Bronchial epithelial cell (primary cell): ENCODE data around the gene CELF2. TPM values are rescaled to one million over a fixed set of nuclear protein-coding genes. Genes with fewer than 3 reads are reported as not detected.
A peak's percentile ranks its signal among the peaks of the same experiment; 100 is the strongest.

Experiments
- DNase-seq: peaks from one replicate; pipeline ENCODE4 v3.0.0-alpha.2; 2010; ENCODE audit warnings: low read depth
- FAIRE-seq: peaks from 2 replicates; lab custom pipeline; 2011; peaks lifted over from hg19 to GRCh38; lab: Jason Lieb, UNC
- H3K27me3 ChIP-seq: 2 replicates; pipeline ENCODE4 v1.5.1; 2011; ENCODE audit warnings: low read length; ENCODE audit not compliant: control insufficient read depth, insufficient read depth
- H3K36me3 ChIP-seq: 2 replicates; pipeline ENCODE4 v1.5.1; 2011; ENCODE audit warnings: low read length; ENCODE audit not compliant: control insufficient read depth, insufficient read depth
- H3K4me3 ChIP-seq: 2 replicates; pipeline ENCODE4 v1.5.1; 2011; ENCODE audit warnings: mild to moderate bottlenecking, low read depth, low read length, control low read depth
- total RNA-seq: library from RNA; depleted of rRNA; stranded (reverse); fragments of >200 nt; gene quantifications from 2 replicates; pipeline ENCODE4 v1.2.1, GENCODE V29; 2014
- TF ChIP-seq, protein P1 (sequence below): IDR thresholded peaks from 2 replicates; pipeline ENCODE4 v1.5.1; 2011; ENCODE audit warnings: mild to moderate bottlenecking, moderate library complexity, low read length, control low read depth, inconsistent platforms; ENCODE audit not compliant: insufficient read depth, severe bottlenecking

The CELF2 gene
- total RNA-seq, 1 donor from 2014 or later, result 2.1 TPM

DNA sequence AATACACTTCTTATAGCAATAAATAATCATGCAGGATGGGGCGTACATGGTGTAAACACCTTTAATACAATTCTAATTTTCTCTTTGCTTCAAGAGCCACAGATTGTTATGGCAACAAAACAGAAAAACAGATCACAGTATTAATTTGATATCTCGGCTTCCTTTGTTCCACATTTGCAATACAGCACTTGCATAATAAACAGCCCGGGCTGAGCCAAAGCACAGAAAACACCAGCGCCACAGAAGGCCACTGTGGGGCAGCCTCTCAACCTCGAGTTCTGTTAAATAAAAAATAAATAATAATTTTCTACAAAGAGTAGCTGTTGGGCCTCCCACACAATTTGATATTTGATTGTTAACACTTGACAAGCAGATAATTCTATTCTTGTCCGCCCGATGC, 337.9 kb downstream of the CELF2 start:
- Histone ChIP-seq H3K27me3 (no peaks in the 10 kb centered on the region), H3K36me3 (no peaks in the 10 kb centered on the region), H3K4me3 (no peak overlapping the region)
- no peak for FAIRE-seq
- no peak for DNase-seq
- TF ChIP-seq, protein P1, sequence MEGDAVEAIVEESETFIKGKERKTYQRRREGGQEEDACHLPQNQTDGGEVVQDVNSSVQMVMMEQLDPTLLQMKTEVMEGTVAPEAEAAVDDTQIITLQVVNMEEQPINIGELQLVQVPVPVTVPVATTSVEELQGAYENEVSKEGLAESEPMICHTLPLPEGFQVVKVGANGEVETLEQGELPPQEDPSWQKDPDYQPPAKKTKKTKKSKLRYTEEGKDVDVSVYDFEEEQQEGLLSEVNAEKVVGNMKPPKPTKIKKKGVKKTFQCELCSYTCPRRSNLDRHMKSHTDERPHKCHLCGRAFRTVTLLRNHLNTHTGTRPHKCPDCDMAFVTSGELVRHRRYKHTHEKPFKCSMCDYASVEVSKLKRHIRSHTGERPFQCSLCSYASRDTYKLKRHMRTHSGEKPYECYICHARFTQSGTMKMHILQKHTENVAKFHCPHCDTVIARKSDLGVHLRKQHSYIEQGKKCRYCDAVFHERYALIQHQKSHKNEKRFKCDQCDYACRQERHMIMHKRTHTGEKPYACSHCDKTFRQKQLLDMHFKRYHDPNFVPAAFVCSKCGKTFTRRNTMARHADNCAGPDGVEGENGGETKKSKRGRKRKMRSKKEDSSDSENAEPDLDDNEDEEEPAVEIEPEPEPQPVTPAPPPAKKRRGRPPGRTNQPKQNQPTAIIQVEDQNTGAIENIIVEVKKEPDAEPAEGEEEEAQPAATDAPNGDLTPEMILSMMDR, result no peak

DNA sequence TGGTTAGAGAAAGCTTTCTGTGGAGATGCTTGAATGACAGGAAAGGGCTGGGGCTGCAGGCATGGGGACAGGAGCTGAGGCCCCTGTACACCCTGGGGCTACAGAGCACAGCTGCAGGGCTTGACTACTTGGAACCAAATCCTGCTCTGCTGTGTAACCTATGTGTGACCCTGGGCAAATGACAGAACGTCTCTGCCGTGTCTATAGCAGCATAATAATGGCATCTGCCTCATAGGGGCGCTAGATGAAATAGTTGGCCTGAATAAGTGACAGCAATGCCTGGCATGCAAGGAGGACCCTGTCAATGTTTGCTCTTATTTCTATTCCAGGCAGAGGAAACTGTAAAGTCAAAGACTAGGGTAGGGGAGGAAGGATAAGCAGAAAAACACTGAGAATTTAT, 339.8 kb downstream of the CELF2 start:
- H3K27me3 ChIP-seq, result no peaks in the 10 kb centered on the region
- DNase-seq (no peak), FAIRE-seq (no peak)
- H3K4me3 ChIP-seq, result no peak overlapping the region
- TF ChIP-seq, protein P1, result no peak
- H3K36me3 ChIP-seq, result no peaks in the 10 kb centered on the region

DNA sequence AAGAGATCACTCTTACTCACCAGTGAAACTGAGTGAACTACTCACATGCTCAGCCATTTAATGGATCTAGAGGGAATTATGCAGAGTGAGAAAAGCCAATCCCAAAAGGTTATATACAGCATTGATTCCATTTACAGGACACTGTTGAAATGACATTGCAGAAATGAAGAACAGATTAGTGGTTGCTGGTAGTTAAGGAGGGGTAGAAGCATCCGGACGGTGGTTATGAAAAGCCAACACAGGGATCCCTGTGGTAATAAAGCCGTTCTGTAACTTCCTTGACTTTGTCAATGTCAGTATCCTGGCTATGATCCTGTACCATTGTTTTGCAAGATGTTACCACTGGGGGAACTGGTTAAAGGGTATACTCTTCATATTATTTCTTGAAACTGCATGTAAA, 340.3 kb downstream of the CELF2 start:
- Histone ChIP-seq H3K27me3 (no peaks in the 10 kb centered on the region), H3K36me3 (no peaks in the 10 kb centered on the region), H3K4me3 (no peak overlapping the region)
- no peak for DNase-seq
- TF ChIP-seq, protein P1, result no peak
- peak; percentile 60 for FAIRE-seq

DNA sequence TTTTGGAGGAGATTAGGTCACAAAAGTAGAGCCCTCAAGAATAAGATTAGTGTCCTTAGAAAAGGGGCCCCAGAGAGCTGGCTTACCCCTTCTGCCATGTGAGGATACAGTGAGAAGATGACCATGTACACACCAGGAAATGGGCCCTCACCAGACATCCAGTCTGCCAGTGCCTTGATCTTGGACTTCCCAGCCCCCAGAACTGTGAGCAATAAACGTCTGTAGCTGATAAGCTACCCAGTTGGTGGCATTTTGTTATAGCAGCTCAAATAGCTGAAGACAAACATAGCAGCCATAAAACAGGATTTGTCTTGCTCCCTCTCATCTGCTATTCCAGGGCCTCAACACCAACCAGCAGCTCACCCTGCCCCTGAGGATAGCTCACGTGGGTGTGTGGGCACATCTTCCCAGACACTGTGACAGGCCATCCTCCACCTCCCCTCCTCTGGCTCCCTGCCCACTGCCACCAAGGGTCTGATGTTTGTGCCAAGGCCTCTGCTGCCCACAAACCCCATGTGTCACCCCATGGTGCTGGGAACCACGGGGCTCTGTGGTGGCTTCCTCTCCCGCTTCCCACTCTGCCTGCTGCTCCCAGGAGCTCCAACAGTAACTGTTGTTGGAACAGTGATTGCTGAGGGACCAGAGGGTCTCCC, 341.4 kb downstream of the CELF2 start:
- no peaks in the 10 kb centered on the region for H3K27me3 ChIP-seq
- no peak overlapping the region for H3K4me3 ChIP-seq
- H3K36me3 ChIP-seq, result no peaks in the 10 kb centered on the region
- no peak for DNase-seq
- TF ChIP-seq, protein P1, result no peak
- FAIRE-seq, result no peak

DNA sequence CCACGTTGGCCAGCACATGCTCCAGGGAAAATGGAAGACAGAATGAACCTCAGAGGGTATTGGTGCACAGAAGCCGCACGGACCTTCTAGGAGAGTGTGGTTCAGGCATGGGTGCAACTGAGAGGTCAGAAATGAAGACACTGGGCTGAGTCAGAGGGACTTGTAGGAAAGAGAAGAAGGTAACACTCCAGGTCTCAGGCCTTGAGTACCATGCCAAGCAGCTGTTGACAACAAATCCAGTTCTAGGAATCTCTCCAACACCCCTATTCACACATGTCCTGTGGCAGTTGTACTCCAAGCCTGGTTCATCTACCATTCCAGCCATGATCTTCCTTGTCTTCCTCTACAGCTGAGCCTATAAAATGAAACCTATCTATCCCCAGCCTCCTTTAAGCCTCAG, 342.2 kb downstream of the CELF2 start:
- DNase-seq (no peak), FAIRE-seq (no peak)
- TF ChIP-seq, protein P1, result no peak
- Histone ChIP-seq H3K27me3 (no peaks in the 10 kb centered on the region), H3K36me3 (no peaks in the 10 kb centered on the region), H3K4me3 (no peak overlapping the region)

DNA sequence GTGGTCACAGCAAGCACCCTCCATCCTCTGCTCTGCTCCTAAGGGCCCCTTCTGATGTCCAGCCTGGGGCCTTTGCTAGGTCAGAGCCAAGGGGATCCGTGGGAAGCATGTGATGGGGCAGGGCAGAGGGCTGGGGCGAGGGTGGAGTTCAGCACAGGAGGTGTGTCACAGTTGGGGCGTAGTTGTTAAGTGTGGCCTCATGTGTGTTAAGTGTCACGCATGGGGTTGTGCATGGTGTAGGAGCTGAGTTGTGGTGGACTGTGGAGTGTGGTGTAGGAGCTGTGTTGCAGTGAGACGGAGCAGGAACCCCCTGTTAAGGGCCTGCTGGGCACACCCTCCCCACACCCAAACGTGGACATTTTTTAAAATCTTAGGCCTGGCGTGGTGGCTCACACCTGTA, 345.8 kb downstream of the CELF2 start:
- Histone ChIP-seq H3K4me3 (no peak overlapping the region), H3K27me3 (no peaks in the 10 kb centered on the region), H3K36me3 (no peaks in the 10 kb centered on the region)
- FAIRE-seq, result no peak
- TF ChIP-seq, protein P1, result no peak
- no peak for DNase-seq
